GM12878 (cell line): ENCODE measurements around the gene LRWD1. TPM values are rescaled to one million over a fixed set of nuclear protein-coding genes. Genes with fewer than 3 reads are reported as not detected.
"Not testable (repeated sequence)": the region's sequence is repeated elsewhere in the genome, so short reads cannot be mapped to it uniquely, and the experiment has no call there.

Experiments
- ATAC-seq: fragments of 200-7000 bp; cut with Tn5 transposase; 3 replicates; pipeline ENCODE4 v1.9.1; 2020; ENCODE audit warnings: mild to moderate bottlenecking, moderate library complexity
- BruUV-seq: library from RNA; stranded (reverse); fragments of 400-500 nt; replicated peaks from 2 replicates; lab custom pipeline; 2021; lab: Mats Ljungman, UMichigan
- CTCF ChIA-PET: fragments of 300-600 bp; sonication (Branson Sonifier 250); formaldehyde crosslinking; extraction: SDS; loops from one replicate; lab custom pipeline; 2021; ENCODE audit warnings: inconsistent platforms; lab: Yijun Ruan, JAX
- POLR2A ChIA-PET: fragments of 350-600 bp; formaldehyde crosslinking; extraction: SDS; loops from one replicate; lab custom pipeline; 2021; ENCODE audit warnings: inconsistent platforms; lab: Charles Lee
- RAD21 ChIA-PET: fragments of 300-600 bp; sonication (Branson Sonifier 250); formaldehyde crosslinking; loops from one replicate; lab custom pipeline; 2023; ENCODE audit warnings: antibody characterized with exemption; ENCODE audit not compliant: unreplicated experiment; lab: Charles Lee
- SMC1A ChIA-PET: fragments of 300-600 bp; sonication (Branson Sonifier 250); formaldehyde crosslinking; loops from one replicate; lab custom pipeline; 2023; ENCODE audit not compliant: unreplicated experiment, uncharacterized antibody; lab: Charles Lee
- DNase-seq: peaks from one replicate; pipeline ENCODE4 v3.0.0-alpha.2; 2011; ENCODE audit warnings: low read depth, low spot score
- FAIRE-seq: peaks from 3 replicates; lab custom pipeline; 2011; peaks lifted over from hg19 to GRCh38; lab: Jason Lieb, UNC
- H2AFZ ChIP-seq: 2 replicates; pipeline ENCODE4 v1.6.0; 2011; ENCODE audit warnings: low read depth, low read length, control low read depth; ENCODE audit not compliant: control insufficient read depth
- H3K27ac ChIP-seq: 2 replicates; pipeline ENCODE4 v1.5.1; 2011; ENCODE audit warnings: control low read depth; ENCODE audit not compliant: control insufficient read depth, insufficient read depth
- H3K27me3 ChIP-seq, 2 experiments: replicated peaks in 1 of 2; 2 replicates each; pipeline versions ENCODE4 v1.6.0 to v1.6.1; 2011; ENCODE audit warnings: low read length in 1 of 2; ENCODE audit not compliant: control insufficient read depth in 2 of 2, insufficient read depth in 2 of 2
- H3K36me3 ChIP-seq, 2 experiments: 2 replicates each; pipeline ENCODE4 v1.5.1; 2011; ENCODE audit warnings: low read length in 1 of 2; ENCODE audit not compliant: control insufficient read depth in 2 of 2, insufficient read depth in 2 of 2
- H3K4me1 ChIP-seq: 2 replicates; pipeline ENCODE4 v1.6.1; 2011; ENCODE audit warnings: mild to moderate bottlenecking, low read length, moderate library complexity, mixed read lengths; ENCODE audit not compliant: control insufficient read depth, insufficient read depth
- H3K4me2 ChIP-seq: 2 replicates; pipeline ENCODE4 v1.6.0; 2011; ENCODE audit warnings: control low read depth; ENCODE audit not compliant: control insufficient read depth, insufficient read depth
- H3K4me3 ChIP-seq: fragments of 200-600 bp; sonication (generic); 2 replicates; pipeline ENCODE4 v1.5.1; 2016
- H3K79me2 ChIP-seq: 2 replicates; pipeline ENCODE4 v1.6.0; 2011; ENCODE audit warnings: low read length; ENCODE audit not compliant: control insufficient read depth, insufficient read depth
- H3K9ac ChIP-seq: 2 replicates; pipeline ENCODE4 v1.8.0; 2011; ENCODE audit warnings: low read length, control low read depth, mixed read lengths; ENCODE audit not compliant: control insufficient read depth, insufficient read depth
- H3K9me3 ChIP-seq: replicated peaks from 3 replicates; pipeline ENCODE4 v1.5.1; 2011; ENCODE audit warnings: mild to moderate bottlenecking, low read length; ENCODE audit not compliant: control insufficient read depth, insufficient read depth
- H4K20me1 ChIP-seq: 2 replicates; pipeline ENCODE4 v1.6.0; 2011; ENCODE audit not compliant: control insufficient read depth, insufficient read depth
- MXI1 ChIP-seq: fragments of 150-350 bp; IDR thresholded peaks from 2 replicates; pipeline ENCODE4 v1.6.1; 2011; ENCODE audit warnings: low read depth, mild to moderate bottlenecking, inconsistent platforms, low read length, improper control_type of control experiment
- POLR2A ChIP-seq: IDR thresholded peaks from 2 replicates; pipeline ENCODE4 v1.6.1; 2011; ENCODE audit warnings: low read depth, mild to moderate bottlenecking, low read length
- RAD51 ChIP-seq: fragments of 450-650 bp; IDR thresholded peaks from 2 replicates; pipeline ENCODE4 v1.6.1; 2016; ENCODE audit warnings: moderate library complexity, mild to moderate bottlenecking, inconsistent platforms
- SRF ChIP-seq, 2 experiments: IDR thresholded peaks; 2 replicates each; pipeline ENCODE4 v1.6.1; 2011; ENCODE audit warnings: low read depth in 2 of 2, low read length in 2 of 2, mild to moderate bottlenecking in 1 of 2, moderate library complexity in 1 of 2
- WGBS: methylation state at CpG from one replicate; pipeline ENCODE4 v1.1.6; 2016; ENCODE audit warnings: low lambda C conversion rate; ENCODE audit not compliant: insufficient replicate concordance, insufficient coverage; ENCODE audit errors: missing lambda C conversion rate; 5-methylcytosine and 5-hydroxymethylcytosine counted together
- in situ Hi-C: fragments of 300-500 bp; cut with MboI; formaldehyde crosslinking; loops from 9 replicates; pipeline ENCODE4 v1.14.3; 2018; ENCODE audit warnings: mixed read lengths
- intact Hi-C: fragments of 100-400 bp; cut with micrococcal nuclease; formaldehyde crosslinking; loops from one replicate; pipeline ENCODE4 v1.14.2; 2022; ENCODE audit not compliant: unreplicated experiment
- polyA plus RNA-seq, 11 experiments: library from polyadenylated mRNA; depleted of rRNA in 4 of 11; unstranded in 6 of 11; stranded (reverse) in 5 of 11; fragments of >200 nt; fragmentation: Nextera tagmentation in 4 of 11; fragmentation: Illumina TruSeq in 1 of 11; extraction: Ambion mirVana in 4 of 11; extraction: Trizol in 1 of 11; gene quantifications; 1 replicate in 1 of 11; 2 replicates in 10 of 11; pipeline versions ENCODE4 v1.2.1 to v1.2.3, GENCODE V29; 2011 to 2016; ENCODE audit warnings: inconsistent platforms in 2 of 11, missing spikeins in 2 of 11, low read depth in 1 of 11
- total RNA-seq, 4 experiments: library from RNA; depleted of rRNA in 3 of 4; stranded (reverse); fragments of >200 nt in 3 of 4; fragmentation: Illumina TruSeq in 1 of 4; extraction: Trizol in 1 of 4; gene quantifications; 2 replicates each; pipeline versions ENCODE4 v1.2.1 to v1.2.3, GENCODE V29; 2013 to 2021
- TF ChIP-seq, protein P1 (sequence below): fragments of 450-650 bp; IDR thresholded peaks from 2 replicates; pipeline ENCODE4 v1.6.1; 2018; ENCODE audit warnings: mild to moderate bottlenecking, low read depth, moderate library complexity; ENCODE audit not compliant: partially characterized antibody

The LRWD1 gene
- total and polyA plus RNA-seq, 10 of the 15 experiments (the other 5 are each of a cell fraction or from before 2014, with no cell fraction given) = 0.40 to 64.4 (median 26.1) TPM

DNA sequence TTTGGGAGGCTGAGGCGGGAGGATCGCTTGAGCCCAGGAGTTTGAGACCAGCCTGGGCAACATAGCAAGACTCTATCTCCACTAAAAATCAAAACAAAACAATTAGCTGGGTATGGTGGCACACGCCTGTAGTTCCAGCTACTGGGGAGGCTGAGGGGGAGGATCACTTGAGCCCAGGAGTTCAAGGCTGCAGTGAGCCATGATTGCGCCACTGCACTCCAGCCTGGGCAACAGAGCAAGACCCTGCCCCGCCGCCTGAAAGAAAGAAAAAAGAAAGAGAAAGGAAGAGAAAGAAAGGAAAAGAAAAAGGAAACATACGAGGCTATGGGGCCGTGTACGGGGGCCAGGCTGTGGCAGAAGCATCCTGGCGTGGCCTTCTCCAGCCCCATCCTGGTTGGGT, 9.9 kb upstream of the LRWD1 start:
- H4K20me1 ChIP-seq, H3K4me1 ChIP-seq, H3K4me3 ChIP-seq, H3K9ac ChIP-seq, BruUV-seq, H2AFZ ChIP-seq, intact Hi-C loops, RAD21 ChIA-PET, H3K27me3 ChIP-seq, FAIRE-seq, SMC1A ChIA-PET, ATAC-seq, DNase-seq, H3K4me2 ChIP-seq, H3K27ac ChIP-seq, H3K79me2 ChIP-seq, H3K9me3 ChIP-seq: not testable (repeated sequence)
- H3K36me3 ChIP-seq = peaks cover 11% of the 10 kb centered on the region in 2 experiments
- WGBS = 83% methylated on average over 10 of the region's 10 CpGs
- ChIA-PET POLR2A (interaction anchor here (1.0 kb wide), 1 partner anchor 13 kb away, joined by 3 read pairs; no protein-coding TSS in a partner anchor), CTCF (interaction anchor here (1.5 to 3.2 kb wide), 3 partner anchors 11 to 51 kb away, joined by 3 to 14 read pairs (median 3); no protein-coding TSS in a partner anchor)
- 0 out of 2 replicates have a peak, but pooled peaks have one; percentile 4 for TF ChIP-seq POLR2A
- in situ Hi-C loops = loop anchor here (5.0 to 10.0 kb wide), 2 partner anchors 50 to 168 kb away; partner anchors contain the start of gene SH2B2

DNA sequence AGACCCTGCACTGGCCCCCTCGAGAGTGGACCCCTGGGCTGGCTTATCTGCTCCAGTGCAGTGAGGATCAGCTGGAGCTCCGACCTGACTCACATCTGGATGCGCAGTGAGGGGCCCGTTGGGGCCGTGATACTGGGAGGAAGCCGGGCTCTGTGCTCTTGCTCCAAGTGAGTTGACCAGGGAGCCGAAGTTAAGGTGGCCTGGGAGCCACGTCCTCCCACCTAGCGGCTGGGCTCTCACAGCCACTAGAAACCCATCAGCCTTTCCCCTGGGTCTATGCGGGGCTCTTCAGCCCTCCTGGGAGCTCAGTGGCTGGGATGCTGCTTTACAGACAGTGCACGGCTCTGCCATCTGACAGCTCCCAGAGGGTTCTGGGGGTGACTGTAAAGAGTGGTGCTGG, 9.2 kb upstream of the LRWD1 start:
- no peaks in the 10 kb centered on the region for H3K27me3 ChIP-seq
- BruUV-seq = no TSS peak
- H4K20me1 ChIP-seq = no peaks in the 10 kb centered on the region
- RAD21 ChIA-PET = no interaction called here
- peaks cover 11% of the 10 kb centered on the region in 2 experiments for H3K36me3 ChIP-seq
- 68% methylated on average over 11 of the region's 11 CpGs for WGBS
- no peak for FAIRE-seq
- no peak overlapping the region for H3K4me3 ChIP-seq
- H3K9me3 ChIP-seq = no peaks in the 10 kb centered on the region
- no peaks in the 10 kb centered on the region for H3K79me2 ChIP-seq
- TF ChIP-seq SRF (IDR thresholded peaks at IDR 0.05; ENCODE audit: low read depth in 2 of 2, low read length in 2 of 2) = no peak
- TF ChIP-seq, protein P1, sequence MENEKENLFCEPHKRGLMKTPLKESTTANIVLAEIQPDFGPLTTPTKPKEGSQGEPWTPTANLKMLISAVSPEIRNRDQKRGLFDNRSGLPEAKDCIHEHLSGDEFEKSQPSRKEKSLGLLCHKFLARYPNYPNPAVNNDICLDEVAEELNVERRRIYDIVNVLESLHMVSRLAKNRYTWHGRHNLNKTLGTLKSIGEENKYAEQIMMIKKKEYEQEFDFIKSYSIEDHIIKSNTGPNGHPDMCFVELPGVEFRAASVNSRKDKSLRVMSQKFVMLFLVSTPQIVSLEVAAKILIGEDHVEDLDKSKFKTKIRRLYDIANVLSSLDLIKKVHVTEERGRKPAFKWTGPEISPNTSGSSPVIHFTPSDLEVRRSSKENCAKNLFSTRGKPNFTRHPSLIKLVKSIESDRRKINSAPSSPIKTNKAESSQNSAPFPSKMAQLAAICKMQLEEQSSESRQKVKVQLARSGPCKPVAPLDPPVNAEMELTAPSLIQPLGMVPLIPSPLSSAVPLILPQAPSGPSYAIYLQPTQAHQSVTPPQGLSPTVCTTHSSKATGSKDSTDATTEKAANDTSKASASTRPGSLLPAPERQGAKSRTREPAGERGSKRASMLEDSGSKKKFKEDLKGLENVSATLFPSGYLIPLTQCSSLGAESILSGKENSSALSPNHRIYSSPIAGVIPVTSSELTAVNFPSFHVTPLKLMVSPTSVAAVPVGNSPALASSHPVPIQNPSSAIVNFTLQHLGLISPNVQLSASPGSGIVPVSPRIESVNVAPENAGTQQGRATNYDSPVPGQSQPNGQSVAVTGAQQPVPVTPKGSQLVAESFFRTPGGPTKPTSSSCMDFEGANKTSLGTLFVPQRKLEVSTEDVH = no peak
- 0 out of 2 replicates have a peak, but pooled peaks have one; percentile 7 for TF ChIP-seq POLR2A
- TF ChIP-seq MXI1 = no peak
- TF ChIP-seq RAD51 = no peak
- no peak for DNase-seq
- CTCF ChIA-PET = interaction anchor here (1.5 to 3.2 kb wide), 2 partner anchors 10 to 51 kb away, joined by 3 to 14 read pairs; no protein-coding TSS in a partner anchor
- no peak overlapping the region for H2AFZ ChIP-seq
- intact Hi-C loops = no loop called here
- no peaks in the 10 kb centered on the region for H3K4me1 ChIP-seq
- no peak overlapping the region for H3K4me2 ChIP-seq
- in situ Hi-C loops = loop anchor here (10.0 kb wide), 1 partner anchor 51 kb away; no protein-coding TSS in a partner anchor
- POLR2A ChIA-PET = no interaction called here
- no peak for ATAC-seq
- no peak overlapping the region for H3K27ac ChIP-seq
- SMC1A ChIA-PET = interaction anchor here (0.9 kb wide), 1 partner anchor 31 kb away, joined by 3 read pairs; no protein-coding TSS in a partner anchor
- no peak overlapping the region for H3K9ac ChIP-seq
